ENCODE data around the gene CACNG7. TPM values are rescaled to one million over a fixed set of nuclear protein-coding genes. Genes with fewer than 3 reads are reported as not detected.

The CACNG7 gene
- total and polyA plus RNA-seq, 2 experiments from 2014 or later = not detected

- Histone ChIP-seq H2AFZ (no peak overlapping the region), H3F3A (ENCODE audit: insufficient read depth) (no peaks in the 10 kb centered on the region), H3K79me2 (ENCODE audit: insufficient read depth) (no peaks in the 10 kb centered on the region), H3K9me3 (ENCODE audit: low read depth) (no peaks in the 10 kb centered on the region), H3K9ac (no peak overlapping the region), H3K4me3 (no peak overlapping the region), H3K9me2 (ENCODE audit: insufficient read depth) (no peaks in the 10 kb centered on the region), H3K27ac (no peak overlapping the region), H4K20me1 (ENCODE audit: insufficient read depth) (no peaks in the 10 kb centered on the region), H3K4me1 (ENCODE audit: insufficient read depth) (no peaks in the 10 kb centered on the region), H3K4me2 (ENCODE audit: unreplicated experiment) (no peak overlapping the region), H3K36me3 (ENCODE audit: low read depth) (no peaks in the 10 kb centered on the region), H3K27me3 (replicated peaks; ENCODE audit: insufficient read depth) (no peaks in the 10 kb centered on the region)
- in situ Hi-C loops (cut with MboI) = no loop called here
- peak; percentile 68 for DNase-seq
- TF ChIP-seq EZH2phosphoT487 (IDR thresholded peaks at IDR 0.05; ENCODE audit: insufficient read depth, low read depth) = no peak
- TF ChIP-seq EZH2 (IDR thresholded peaks at IDR 0.05; ENCODE audit: insufficient read depth, poor library complexity, severe bottlenecking) = no peak
- 45 to 52% methylated on average over 6 to 8 of the region's 8 CpGs for whole genome bisulfite sequencing, 2 experiments (ENCODE audit: low coverage in 1 of 2, low lambda C conversion rate in 2 of 2, missing lambda C conversion rate in 2 of 2)
Measured at GRCh38 chr19:53927739-53928138, 18.7 kb downstream of the CACNG7 start.

- no peak overlapping the region for H3K9ac ChIP-seq
- TF ChIP-seq EZH2 (IDR thresholded peaks at IDR 0.05; ENCODE audit: insufficient read depth, poor library complexity, severe bottlenecking) (no peak), EZH2phosphoT487 (IDR thresholded peaks at IDR 0.05; ENCODE audit: insufficient read depth, low read depth) (no peak)
- no peak overlapping the region for H2AFZ ChIP-seq
- in situ Hi-C loops (cut with MboI) = no loop called here
- no peaks in the 10 kb centered on the region for H3F3A ChIP-seq (ENCODE audit: insufficient read depth)
- H3K4me1 ChIP-seq (ENCODE audit: insufficient read depth) = no peaks in the 10 kb centered on the region
- 0 out of 2 replicates have a peak, but pooled peaks cover 2% of the 10 kb centered on the region for H3K27me3 ChIP-seq (replicated peaks; ENCODE audit: insufficient read depth)
- H3K27ac ChIP-seq = no peak overlapping the region
- no peak for DNase-seq
- 25 to 27% methylated on average over 7 of the region's 7 CpGs for WGBS, 2 experiments (ENCODE audit: low coverage in 1 of 2, low lambda C conversion rate in 2 of 2, missing lambda C conversion rate in 2 of 2)
- no peaks in the 10 kb centered on the region for H3K9me2 ChIP-seq (ENCODE audit: insufficient read depth)
- H4K20me1 ChIP-seq (ENCODE audit: insufficient read depth) = no peaks in the 10 kb centered on the region
- H3K79me2 ChIP-seq (ENCODE audit: insufficient read depth) = no peaks in the 10 kb centered on the region
- no peaks in the 10 kb centered on the region for H3K36me3 ChIP-seq (ENCODE audit: low read depth)
- H3K4me2 ChIP-seq (ENCODE audit: unreplicated experiment) = no peak overlapping the region
- H3K4me3 ChIP-seq = no peak overlapping the region
- H3K9me3 ChIP-seq (ENCODE audit: low read depth) = no peaks in the 10 kb centered on the region
Measured at GRCh38 chr19:53936029-53936428, 27.0 kb downstream of the CACNG7 start.

GRCh38 chr19:53942001-53942786 is 33.1 kb downstream of the CACNG7 start:
- peak; percentile 33 for DNase-seq
- Histone ChIP-seq H3K27me3 (replicated peaks; ENCODE audit: insufficient read depth) (peaks cover 35% of the 10 kb centered on the region), H3K9ac (no peak overlapping the region), H3K4me3 (no peak overlapping the region), H3K4me2 (ENCODE audit: unreplicated experiment) (no peak overlapping the region), H4K20me1 (ENCODE audit: insufficient read depth) (no peaks in the 10 kb centered on the region), H3K79me2 (ENCODE audit: insufficient read depth) (no peaks in the 10 kb centered on the region), H2AFZ (no peak overlapping the region), H3K4me1 (ENCODE audit: insufficient read depth) (no peaks in the 10 kb centered on the region), H3K36me3 (ENCODE audit: low read depth) (no peaks in the 10 kb centered on the region), H3K27ac (no peak overlapping the region), H3K9me2 (ENCODE audit: insufficient read depth) (no peaks in the 10 kb centered on the region), H3K9me3 (ENCODE audit: low read depth) (no peaks in the 10 kb centered on the region), H3F3A (ENCODE audit: insufficient read depth) (no peaks in the 10 kb centered on the region)
- in situ Hi-C loops (cut with MboI) = no loop called here
- TF ChIP-seq EZH2phosphoT487 (IDR thresholded peaks at IDR 0.05; ENCODE audit: insufficient read depth, low read depth) (no peak), EZH2 (IDR thresholded peaks at IDR 0.05; ENCODE audit: insufficient read depth, poor library complexity, severe bottlenecking) (no peak)
- 8 to 13% methylated on average over 43 to 53 of the region's 55 CpGs for WGBS, 2 experiments (ENCODE audit: low coverage in 1 of 2, low lambda C conversion rate in 2 of 2, missing lambda C conversion rate in 2 of 2)

GRCh38 chr19:53944416-53944815 is 35.3 kb downstream of the CACNG7 start:
- H3K9me3 ChIP-seq (ENCODE audit: low read depth) = no peaks in the 10 kb centered on the region
- 63 to 67% methylated on average over 4 of the region's 4 CpGs for WGBS, 2 experiments (ENCODE audit: low coverage in 1 of 2, low lambda C conversion rate in 2 of 2, missing lambda C conversion rate in 2 of 2)
- DNase-seq = no peak

More at GRCh38 chr19:53944416-53944815, 35.3 kb downstream of the CACNG7 start:
- H3K36me3 ChIP-seq (ENCODE audit: low read depth) = no peaks in the 10 kb centered on the region
- no peaks in the 10 kb centered on the region for H3K9me2 ChIP-seq (ENCODE audit: insufficient read depth)
- H3K4me2 ChIP-seq (ENCODE audit: unreplicated experiment) = no peak overlapping the region
- H3K27me3 ChIP-seq (replicated peaks; ENCODE audit: insufficient read depth) = peaks cover 39% of the 10 kb centered on the region
- H3K79me2 ChIP-seq (ENCODE audit: insufficient read depth) = no peaks in the 10 kb centered on the region
- H3K4me3 ChIP-seq = no peak overlapping the region
- H3K4me1 ChIP-seq (ENCODE audit: insufficient read depth) = no peaks in the 10 kb centered on the region
- H3K9ac ChIP-seq = no peak overlapping the region
- H3K27ac ChIP-seq = no peak overlapping the region
- H2AFZ ChIP-seq = no peak overlapping the region
- in situ Hi-C loops (cut with MboI) = no loop called here
- H3F3A ChIP-seq (ENCODE audit: insufficient read depth) = no peaks in the 10 kb centered on the region
- H4K20me1 ChIP-seq (ENCODE audit: insufficient read depth) = no peaks in the 10 kb centered on the region
- TF ChIP-seq EZH2phosphoT487 (IDR thresholded peaks at IDR 0.05; ENCODE audit: insufficient read depth, low read depth) = no peak
- no peak for TF ChIP-seq EZH2 (IDR thresholded peaks at IDR 0.05; ENCODE audit: insufficient read depth, poor library complexity, severe bottlenecking)
